Naive B cell (primary cell): ENCODE data around the gene NR1H4. TPM values are rescaled to one million over a fixed set of nuclear protein-coding genes. Genes with fewer than 3 reads are reported as not detected.
"Not testable (repeated sequence)": the region's sequence is repeated elsewhere in the genome, so short reads cannot be mapped to it uniquely, and the experiment has no call there.

Experiments
- ATAC-seq, 2 donors: fragments of 150-1000 bp; cut with Tn5 transposase; 2 replicates each; pipeline ENCODE4 v1.10.0; 2021; ENCODE audit warnings: low read depth in 2 of 2, mild to moderate bottlenecking in 2 of 2, moderate library complexity in 2 of 2
- DNase-seq: peaks from one replicate; pipeline ENCODE4 v3.0.0; 2022
- H3K27ac Mint-ChIP-seq, 6 donors: one replicate each; pipeline ENCODE4 v1.8.0; 2020 to 2022; ENCODE audit warnings: mild to moderate bottlenecking in 6 of 6, mixed read lengths in 6 of 6, moderate library complexity in 5 of 6, inconsistent platforms in 2 of 6
- H3K27me3 Mint-ChIP-seq, 3 donors: one replicate each; pipeline ENCODE4 v1.8.0; 2021 to 2022; ENCODE audit warnings: mixed read lengths in 3 of 3, mild to moderate bottlenecking in 1 of 3
- H3K36me3 Mint-ChIP-seq, 2 donors: one replicate each; pipeline ENCODE4 v1.8.0; 2020 to 2022; ENCODE audit warnings: mixed read lengths in 2 of 2, inconsistent platforms in 1 of 2, mild to moderate bottlenecking in 1 of 2
- H3K4me1 Mint-ChIP-seq, 3 donors: one replicate each; pipeline ENCODE4 v1.8.0; 2020 to 2022; ENCODE audit warnings: mixed read lengths in 3 of 3, inconsistent platforms in 1 of 3, mild to moderate bottlenecking in 1 of 3, moderate library complexity in 1 of 3
- H3K4me3 Mint-ChIP-seq, 8 donors: one replicate each; pipeline ENCODE4 v1.8.0; 2020 to 2022; ENCODE audit warnings: mild to moderate bottlenecking in 8 of 8, mixed read lengths in 8 of 8, moderate library complexity in 8 of 8, inconsistent platforms in 2 of 8
- H3K9me3 Mint-ChIP-seq, 7 donors: one replicate each; pipeline ENCODE4 v1.8.0; 2020 to 2022; ENCODE audit warnings: mixed read lengths in 7 of 7, mild to moderate bottlenecking in 5 of 7, inconsistent platforms in 2 of 7, moderate library complexity in 1 of 7
- polyA plus RNA-seq, 6 donors: library from polyadenylated mRNA; unstranded; fragments of 300-500 nt; fragmentation: Illumina TruSeq; gene quantifications; one replicate each; pipeline ENCODE4 v1.2.3, GENCODE V29; 2021; ENCODE audit warnings: low read depth in 6 of 6

Gene NR1H4
- polyA plus RNA-seq, 6 donors from 2014 or later = not detected

DNA sequence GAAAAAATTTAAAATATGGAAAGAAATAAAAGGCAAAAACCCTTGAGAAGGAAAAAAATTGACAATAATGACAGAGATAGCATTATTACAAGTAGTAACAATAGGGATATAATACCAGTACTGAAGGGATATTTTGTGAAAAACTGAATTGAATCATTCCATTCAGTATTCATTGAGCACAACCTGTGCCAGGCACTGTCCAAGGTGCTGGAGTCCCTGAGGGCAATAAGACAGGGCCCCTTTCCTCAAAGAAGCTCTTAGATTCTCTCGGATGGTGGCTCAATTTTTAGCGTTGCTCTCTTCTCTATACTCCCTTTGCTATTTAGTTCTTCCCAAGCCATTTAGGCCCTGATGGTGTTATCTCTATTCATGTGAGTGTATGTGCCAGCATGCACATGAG is 65.5 kb downstream of the NR1H4 start:
- H3K4me1 Mint-ChIP-seq = no peaks in the 10 kb centered on the region
- H3K27ac Mint-ChIP-seq = no peak overlapping the region
- no peak overlapping the region for H3K4me3 Mint-ChIP-seq
- no peak for ATAC-seq
- H3K9me3 Mint-ChIP-seq = peaks cover 0 to 4% (median 1%) of the 10 kb centered on the region in 7 donors
- peaks cover 0 to 10% (median 10%) of the 10 kb centered on the region in 3 donors for H3K27me3 Mint-ChIP-seq
- H3K36me3 Mint-ChIP-seq = no peaks in the 10 kb centered on the region
- no peak for DNase-seq

DNA sequence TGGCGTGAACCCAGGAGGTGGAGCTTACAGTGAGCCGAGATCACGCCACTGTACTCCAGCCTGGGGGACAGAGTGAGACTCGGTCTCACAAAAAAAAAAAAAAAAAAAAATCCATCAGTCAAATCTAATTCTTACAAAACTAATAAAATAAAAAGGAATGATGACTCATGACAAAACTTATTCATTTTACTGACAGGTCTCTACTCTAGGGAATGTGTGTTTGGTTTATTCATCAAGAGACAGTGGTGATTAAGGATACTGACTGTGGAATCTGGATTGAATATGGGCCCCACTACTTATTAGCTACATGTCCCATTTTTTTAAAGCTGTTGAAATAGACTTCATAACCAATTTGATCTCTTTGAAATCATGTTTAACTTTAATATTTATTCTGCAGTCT is 70.5 kb downstream of the NR1H4 start:
- Mint-ChIP-seq H3K4me3 (no peak overlapping the region), H3K27me3 (peaks cover 8 to 14% (median 13%) of the 10 kb centered on the region in 3 donors), H3K36me3 (no peaks in the 10 kb centered on the region), H3K4me1 (no peaks in the 10 kb centered on the region), H3K27ac (no peak overlapping the region), H3K9me3 (peaks cover 0 to 4% (median 0%) of the 10 kb centered on the region in 7 donors)
- DNase-seq = no peak
- no peak for ATAC-seq

DNA sequence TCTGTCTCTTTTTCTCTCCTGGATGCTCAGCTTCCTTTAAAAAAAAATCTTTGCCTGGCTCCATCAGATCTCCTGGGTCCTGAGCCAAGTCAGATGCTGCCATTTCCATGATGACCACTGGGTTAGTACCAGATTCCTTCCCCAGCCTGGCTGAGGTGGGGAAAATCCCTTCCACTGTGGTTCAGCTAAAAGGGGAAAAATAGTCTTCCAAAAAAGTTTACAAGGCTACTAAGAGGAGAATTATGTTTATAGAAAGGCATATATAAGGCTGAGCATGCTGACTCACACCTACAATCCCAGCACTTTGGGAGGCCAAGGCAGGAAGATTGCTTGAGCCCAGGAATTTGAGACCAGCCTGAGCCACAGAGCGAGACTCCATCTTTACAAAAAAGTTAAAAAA is 71.4 kb downstream of the NR1H4 start:
- H3K27me3 Mint-ChIP-seq = peaks cover 8 to 12% (median 8%) of the 10 kb centered on the region in 3 donors
- H3K4me3 Mint-ChIP-seq = no peak overlapping the region
- DNase-seq = no peak
- peaks cover 0 to 2% (median 0%) of the 10 kb centered on the region in 7 donors for H3K9me3 Mint-ChIP-seq
- H3K4me1 Mint-ChIP-seq = no peaks in the 10 kb centered on the region
- no peaks in the 10 kb centered on the region for H3K36me3 Mint-ChIP-seq
- no peak for ATAC-seq
- no peak overlapping the region for H3K27ac Mint-ChIP-seq

DNA sequence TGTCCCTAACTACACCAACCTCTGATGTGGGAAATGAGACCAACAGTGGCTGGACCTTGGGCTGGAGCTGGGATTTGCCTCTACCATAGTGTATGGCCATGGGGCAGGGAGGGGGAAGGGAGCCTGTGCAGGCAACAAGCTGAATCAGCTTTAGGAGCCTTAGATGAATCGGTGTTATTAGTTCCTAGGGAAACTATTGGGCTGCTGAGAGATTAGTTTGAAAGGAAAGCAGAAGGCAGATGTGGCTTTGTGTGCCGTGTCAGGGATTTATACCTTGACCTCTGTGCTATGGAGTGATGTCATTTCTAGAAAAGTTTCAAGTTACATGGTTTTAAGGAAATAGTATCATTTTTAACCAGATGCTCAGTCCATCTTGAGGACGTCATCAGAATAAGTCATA is 80.3 kb downstream of the NR1H4 start:
- Mint-ChIP-seq H3K9me3 (no peaks in the 10 kb centered on the region), H3K27ac (no peak overlapping the region), H3K36me3 (no peaks in the 10 kb centered on the region), H3K27me3 (peaks cover 5 to 21% (median 5%) of the 10 kb centered on the region in 3 donors), H3K4me1 (no peaks in the 10 kb centered on the region), H3K4me3 (no peak overlapping the region)
- DNase-seq (no peak), ATAC-seq (no peak)

DNA sequence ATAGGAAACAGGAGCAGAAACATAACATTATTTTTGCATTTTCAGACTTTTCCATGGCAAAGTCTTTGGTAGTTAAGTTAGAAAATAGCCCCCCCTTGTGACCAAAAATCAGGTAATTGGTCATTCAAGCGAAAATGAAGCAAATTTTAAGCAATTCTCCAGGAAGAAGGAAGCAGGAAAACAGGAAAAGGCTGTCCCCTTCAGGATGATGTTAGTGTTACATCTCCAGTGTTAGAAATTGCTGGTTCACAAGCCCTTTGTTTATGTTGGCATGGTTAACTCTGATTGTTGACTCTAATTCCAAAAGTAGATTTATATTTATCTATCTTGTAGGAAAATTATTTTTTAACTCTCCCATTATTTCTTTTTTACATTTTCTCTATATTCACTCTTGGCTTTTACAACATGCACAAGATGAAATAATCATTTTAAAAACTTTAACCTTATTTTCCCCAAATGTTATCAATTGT is 81.0 kb downstream of the NR1H4 start:
- peaks cover 0 to 22% (median 8%) of the 10 kb centered on the region in 3 donors for H3K27me3 Mint-ChIP-seq
- DNase-seq (peak; percentile 9), ATAC-seq (no peak)
- H3K36me3 Mint-ChIP-seq = no peaks in the 10 kb centered on the region
- no peak overlapping the region for H3K27ac Mint-ChIP-seq
- no peaks in the 10 kb centered on the region for H3K4me1 Mint-ChIP-seq
- H3K4me3 Mint-ChIP-seq = no peak overlapping the region
- H3K9me3 Mint-ChIP-seq = no peaks in the 10 kb centered on the region

DNA sequence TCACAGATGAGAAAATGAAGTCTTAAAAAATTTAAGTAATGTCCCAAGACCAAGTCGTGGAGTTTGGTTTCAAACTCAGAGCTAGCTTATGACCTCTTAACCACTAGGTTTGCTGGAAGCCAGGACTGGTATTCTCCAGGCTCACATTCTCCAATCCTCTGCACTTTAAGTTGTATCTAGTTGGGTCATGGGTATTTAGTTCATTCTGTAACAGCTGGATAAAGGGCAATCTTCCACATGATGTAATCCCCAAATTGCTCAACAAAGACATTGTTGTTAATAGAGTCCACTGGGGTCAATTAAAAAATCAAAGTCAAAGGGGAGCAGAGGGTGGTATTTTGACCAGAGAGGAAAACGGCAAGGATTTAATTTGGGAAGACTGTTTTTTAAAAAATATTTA is 82.1 kb downstream of the NR1H4 start:
- DNase-seq (no peak), ATAC-seq (no peak)
- Mint-ChIP-seq H3K36me3 (no peaks in the 10 kb centered on the region), H3K27ac (no peak overlapping the region), H3K27me3 (peaks cover 3 to 28% (median 14%) of the 10 kb centered on the region in 3 donors), H3K4me3 (no peak overlapping the region), H3K4me1 (no peaks in the 10 kb centered on the region), H3K9me3 (peaks cover 0 to 3% (median 0%) of the 10 kb centered on the region in 7 donors)

DNA sequence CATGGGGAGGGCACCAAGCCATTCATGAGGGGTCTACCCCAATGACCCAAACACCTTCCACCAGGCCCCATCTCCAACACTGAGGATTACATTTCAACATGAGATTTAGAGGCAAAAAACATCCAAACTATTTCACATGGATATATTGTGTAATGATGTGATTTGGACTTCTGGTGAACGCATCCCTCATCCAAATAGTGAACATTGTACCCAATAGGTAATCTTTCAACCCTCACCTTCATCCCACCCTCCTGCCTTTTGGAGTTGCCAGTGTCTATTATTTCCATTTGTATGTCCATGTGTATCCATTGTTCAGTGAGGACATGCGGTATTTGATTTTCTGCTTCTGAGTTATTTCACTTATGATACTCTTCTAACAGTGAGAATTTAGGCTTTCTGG is 83.7 kb downstream of the NR1H4 start:
- no peak overlapping the region for H3K4me3 Mint-ChIP-seq

DNA sequence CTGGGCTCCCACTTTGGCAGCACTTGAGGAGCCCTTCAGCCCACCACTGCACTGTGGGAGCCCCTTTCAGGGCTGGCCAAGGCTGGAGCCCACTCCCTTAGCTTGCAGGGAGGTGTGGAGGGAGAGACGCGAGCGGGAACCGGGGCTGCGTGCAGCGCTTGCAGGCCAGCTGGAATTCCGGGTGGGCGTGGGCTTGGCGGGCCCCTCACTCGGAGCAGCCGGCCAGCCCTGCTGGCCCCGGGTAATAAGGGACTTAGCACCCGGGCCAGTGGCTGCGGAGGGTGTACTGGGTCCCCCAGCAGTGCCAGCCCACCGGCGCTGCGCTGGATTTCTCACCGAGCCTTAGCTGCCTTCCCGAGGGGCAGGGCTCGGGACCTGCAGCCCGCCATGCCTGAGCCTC is 85.6 kb downstream of the NR1H4 start:
- not testable (repeated sequence) for H3K4me1 Mint-ChIP-seq, H3K9me3 Mint-ChIP-seq, H3K36me3 Mint-ChIP-seq, ATAC-seq, H3K27ac Mint-ChIP-seq, DNase-seq, H3K4me3 Mint-ChIP-seq
- H3K27me3 Mint-ChIP-seq = peaks cover 6 to 32% (median 22%) of the 10 kb centered on the region in 3 donors

More for the DNA sequence above, 83.7 kb downstream of the NR1H4 start:
- H3K36me3 Mint-ChIP-seq = no peaks in the 10 kb centered on the region
- no peaks in the 10 kb centered on the region for H3K4me1 Mint-ChIP-seq
- ATAC-seq = no peak
- no peak for DNase-seq
- peaks cover 0 to 4% (median 0%) of the 10 kb centered on the region in 7 donors for H3K9me3 Mint-ChIP-seq
- peaks cover 6 to 30% (median 17%) of the 10 kb centered on the region in 3 donors for H3K27me3 Mint-ChIP-seq
- H3K27ac Mint-ChIP-seq = no peak overlapping the region

DNA sequence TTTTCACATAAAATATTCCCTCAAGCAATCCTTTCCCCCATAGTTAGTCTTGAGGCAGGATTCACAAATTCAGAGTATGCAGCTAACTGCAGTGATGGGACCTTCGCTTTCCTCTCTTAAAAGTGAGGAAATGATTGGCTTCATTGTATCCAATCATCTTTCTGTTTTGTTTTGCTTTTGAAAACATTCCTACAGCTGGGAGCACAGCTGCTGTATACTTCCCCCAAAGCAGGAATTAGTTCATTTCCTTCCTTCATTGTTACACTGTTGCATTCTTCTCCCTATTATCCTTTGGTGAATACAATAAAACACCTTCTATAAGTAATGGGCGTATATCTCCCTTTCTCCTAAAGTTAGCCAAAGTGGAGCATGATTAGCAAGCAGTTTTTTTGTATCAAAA is 90.4 kb downstream of the NR1H4 start:
- ATAC-seq (no peak), DNase-seq (no peak)
- Mint-ChIP-seq H3K36me3 (no peaks in the 10 kb centered on the region), H3K4me1 (no peaks in the 10 kb centered on the region), H3K27ac (no peak overlapping the region), H3K27me3 (peaks cover 20 to 40% (median 32%) of the 10 kb centered on the region in 3 donors), H3K9me3 (peaks cover 0 to 4% (median 0%) of the 10 kb centered on the region in 7 donors), H3K4me3 (no peak overlapping the region)

DNA sequence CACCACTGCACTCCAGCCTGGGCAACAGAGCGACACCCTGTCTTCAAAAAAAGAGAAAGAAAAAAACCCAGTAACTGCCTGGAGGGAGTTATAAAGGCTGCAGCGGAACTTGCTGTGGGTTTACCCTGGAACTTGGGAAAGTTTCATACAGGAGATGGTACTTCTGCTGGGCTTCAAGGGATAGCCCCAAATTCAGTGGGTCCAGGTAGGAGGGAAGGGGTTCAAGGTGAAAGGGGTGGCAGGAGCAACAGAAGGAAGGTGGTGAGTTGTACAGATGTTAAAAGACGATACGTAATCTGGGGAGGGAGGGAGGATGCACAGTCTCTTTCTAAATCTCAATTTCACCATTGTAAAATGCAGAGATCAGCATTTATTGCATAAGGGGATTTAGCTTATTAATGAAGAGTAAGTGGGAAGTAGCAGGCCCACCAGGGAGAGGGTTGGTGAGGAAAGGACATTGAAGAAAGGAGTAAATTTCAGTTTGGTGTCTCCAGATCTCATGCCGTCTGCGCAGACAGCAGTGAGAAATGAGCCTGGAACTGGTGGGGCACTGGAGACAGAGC is 91.3 kb downstream of the NR1H4 start:
- Mint-ChIP-seq H3K27me3 (peaks cover 20 to 39% (median 32%) of the 10 kb centered on the region in 3 donors), H3K9me3 (peaks cover 0 to 4% (median 0%) of the 10 kb centered on the region in 7 donors), H3K27ac (peak overlapping the region in 1 of 6 donors; percentile 25), H3K4me1 (no peaks in the 10 kb centered on the region), H3K36me3 (no peaks in the 10 kb centered on the region), H3K4me3 (no peak overlapping the region)
- ATAC-seq = no peak
- DNase-seq = no peak

DNA sequence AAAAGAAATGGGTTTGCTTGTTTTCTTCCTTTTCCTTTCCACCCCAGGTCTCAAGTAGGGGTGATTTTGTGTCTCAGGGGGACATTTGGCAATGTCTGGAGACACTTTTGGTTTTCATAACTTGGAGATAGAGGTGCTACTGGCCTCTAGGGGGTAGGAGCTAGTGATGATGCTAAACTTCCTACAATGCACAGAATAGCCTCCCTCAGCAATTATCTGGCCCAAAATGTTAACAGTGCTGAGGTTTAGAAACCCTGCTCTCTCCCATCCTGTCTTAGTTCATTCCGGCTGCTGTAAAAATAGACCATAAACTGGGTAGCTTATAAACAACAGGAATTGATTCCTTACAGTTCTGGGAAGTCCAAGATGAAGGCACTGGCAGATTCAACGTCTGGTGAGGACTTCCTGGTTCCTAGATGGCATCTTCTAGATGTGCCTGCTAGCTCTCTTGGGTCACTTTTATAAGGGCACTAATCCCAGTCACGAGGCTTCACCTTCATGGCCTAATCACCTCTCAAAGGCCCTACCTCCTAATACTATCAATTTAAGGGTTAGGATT is 92.4 kb downstream of the NR1H4 start:
- Mint-ChIP-seq H3K36me3 (no peaks in the 10 kb centered on the region), H3K27me3 (peaks cover 15 to 30% (median 25%) of the 10 kb centered on the region in 3 donors), H3K4me3 (no peak overlapping the region), H3K9me3 (no peaks in the 10 kb centered on the region), H3K4me1 (no peaks in the 10 kb centered on the region), H3K27ac (no peak overlapping the region)
- no peak for ATAC-seq
- no peak for DNase-seq

DNA sequence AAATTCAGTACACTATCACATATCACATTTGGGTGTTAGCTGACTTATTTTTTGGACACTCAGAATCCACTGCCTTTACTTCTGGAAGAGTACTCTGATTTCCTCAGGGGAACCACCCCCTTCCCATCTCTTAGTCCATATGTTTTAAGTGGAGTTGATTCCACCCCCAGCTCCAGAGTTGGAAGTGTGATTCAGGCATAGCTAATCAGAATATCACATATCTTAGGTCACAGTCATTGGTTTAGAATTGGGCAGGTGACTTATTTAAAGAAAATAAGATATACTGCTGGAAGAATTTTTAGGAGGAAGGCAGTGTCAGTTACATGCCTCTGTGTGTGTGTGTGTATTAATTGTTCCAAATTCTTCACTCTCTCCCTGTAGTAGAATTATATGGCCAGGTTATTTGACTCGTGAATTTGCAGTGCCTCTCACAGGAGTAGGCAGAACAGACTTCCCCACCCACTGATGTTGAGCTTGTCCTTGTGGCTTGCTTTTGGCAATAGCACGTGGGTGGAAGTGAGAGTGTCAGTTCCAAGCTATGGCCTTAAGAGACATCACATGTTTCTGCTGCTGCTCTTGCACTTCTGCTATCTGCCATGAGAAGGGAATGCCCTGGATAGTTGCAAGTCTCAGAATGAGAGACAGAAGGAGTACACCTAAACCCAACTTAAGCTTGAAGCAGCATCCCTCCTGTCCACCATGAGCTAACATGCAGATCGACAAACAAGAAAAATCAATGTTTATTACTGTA is 93.4 kb downstream of the NR1H4 start:
- DNase-seq = no peak
- peaks cover 21 to 33% (median 25%) of the 10 kb centered on the region in 3 donors for H3K27me3 Mint-ChIP-seq
- ATAC-seq = peak in 1 of 2 donors; percentile 53
- H3K4me3 Mint-ChIP-seq = no peak overlapping the region
- no peak overlapping the region for H3K27ac Mint-ChIP-seq
- H3K4me1 Mint-ChIP-seq = no peaks in the 10 kb centered on the region
- no peaks in the 10 kb centered on the region for H3K9me3 Mint-ChIP-seq
- no peaks in the 10 kb centered on the region for H3K36me3 Mint-ChIP-seq

DNA sequence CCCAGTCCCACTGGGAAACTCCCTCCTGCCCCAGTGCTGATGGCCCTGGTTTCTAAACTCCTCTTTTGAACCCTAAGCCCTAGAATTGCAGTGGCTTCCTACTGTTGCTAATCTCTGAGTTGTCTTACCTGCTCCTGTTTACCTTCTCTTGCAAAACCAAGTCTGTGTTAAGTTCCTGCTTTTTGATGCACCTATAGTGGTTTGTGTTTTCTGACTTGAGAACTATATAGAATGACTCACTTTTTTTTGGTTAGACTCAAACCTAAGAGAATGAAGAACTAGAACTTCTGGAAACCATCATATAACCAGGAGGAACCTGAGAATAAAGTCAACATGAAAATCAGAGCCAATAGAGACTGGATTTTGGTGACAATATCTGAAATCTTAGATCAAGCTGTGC is 94.3 kb downstream of the NR1H4 start:
- DNase-seq (no peak), ATAC-seq (no peak)
- no peak overlapping the region for H3K4me3 Mint-ChIP-seq
- H3K4me1 Mint-ChIP-seq = peaks cover 0 to 4% (median 0%) of the 10 kb centered on the region in 3 donors
- H3K27ac Mint-ChIP-seq = no peak overlapping the region
- no peaks in the 10 kb centered on the region for H3K9me3 Mint-ChIP-seq
- H3K27me3 Mint-ChIP-seq = peaks cover 21 to 37% (median 23%) of the 10 kb centered on the region in 3 donors
- no peaks in the 10 kb centered on the region for H3K36me3 Mint-ChIP-seq

DNA sequence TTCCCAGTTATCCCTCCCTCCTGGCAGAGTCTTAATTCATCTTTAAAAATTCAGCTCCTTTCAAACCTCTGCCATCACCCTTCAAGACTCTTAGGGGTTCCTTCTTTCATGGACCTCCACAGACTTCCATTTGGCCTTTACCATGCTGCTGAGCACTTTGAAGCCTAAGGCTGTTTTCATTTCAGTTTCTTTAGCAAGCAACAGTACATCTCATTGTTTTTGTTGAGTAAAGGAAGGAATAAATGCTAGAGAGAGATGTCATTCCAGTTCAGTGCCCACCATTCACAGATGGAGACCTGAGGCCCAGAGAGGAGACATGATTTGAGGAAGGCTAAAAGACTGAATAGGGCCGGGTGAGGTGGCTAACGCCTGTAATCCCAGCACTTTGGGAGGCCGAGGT is 98.5 kb downstream of the NR1H4 start:
- H3K4me3 Mint-ChIP-seq = peak overlapping the region; percentile 16 to 84 (median 60)
- H3K36me3 Mint-ChIP-seq = no peaks in the 10 kb centered on the region
- H3K27me3 Mint-ChIP-seq = peaks cover 14 to 24% (median 21%) of the 10 kb centered on the region in 3 donors
- H3K4me1 Mint-ChIP-seq = peaks cover 7 to 17% (median 10%) of the 10 kb centered on the region in 3 donors
- H3K9me3 Mint-ChIP-seq = no peaks in the 10 kb centered on the region
- no peak overlapping the region for H3K27ac Mint-ChIP-seq
- DNase-seq (no peak), ATAC-seq (no peak)
